Mammary microvascular endothelial cell (primary cell): Measurements from ENCODE around the gene HACD3. TPM values are rescaled to one million over a fixed set of nuclear protein-coding genes. Genes with fewer than 3 reads are reported as not detected.

Source experiments
- total RNA-seq: library from RNA; depleted of rRNA; stranded (reverse); fragments of >200 nt; gene quantifications from 2 replicates; pipeline ENCODE4 v1.2.3, GENCODE V29; 2015

The HACD3 gene
- total RNA-seq: 54.8 and 57.1 TPM in 2 replicates

GRCh38 chr15:65530318-65531111 is at the start of gene HACD3:
Gene HACD3 (plus strand): TSS chr15:65530463. CDS start chr15:65530632, 169 bp downstream.

GRCh38 chr15:65516997-65517865 is 13.0 kb upstream of the HACD3 start, which contains the start of gene DPP8:
Gene DPP8 (minus strand): TSS chr15:65517689. CDS start chr15:65512553, 5,136 bp downstream.

GRCh38 chr15:65610871-65611718 is 80.8 kb downstream of the HACD3 start, which contains the start of gene INTS14:
Gene INTS14 (minus strand): TSS chr15:65611131. CDS start chr15:65607380, 3,751 bp downstream.

GRCh38 chr15:65621638-65622037 is 91.4 kb downstream of the HACD3 start, which contains the start of gene SLC24A1:
Gene SLC24A1 (plus strand): TSS chr15:65621938. CDS start chr15:65624081, 2,143 bp downstream.

Other genes with a start within 250 kb of the HACD3 start
- 3.4 and 4.9 TPM in 2 replicates for gene PARP16, start 243.6 kb upstream of the HACD3 start, total RNA-seq
- not detected in 2 replicates for gene RNU5A-1, start 234.4 kb upstream of the HACD3 start, total RNA-seq
- not detected in 2 replicates for gene RNU5B-1, start 225.8 kb upstream of the HACD3 start, total RNA-seq
- not detected in 2 replicates for gene IGDCC3, start 152.5 kb upstream of the HACD3 start, total RNA-seq
- 0.13 and 0.15 TPM in 2 replicates for gene IGDCC4, start 107.5 kb upstream of the HACD3 start, total RNA-seq
- 18.7 and 28.5 TPM in 2 replicates for gene DPP8, start 12.8 kb upstream of the HACD3 start, total RNA-seq
- 40.4 and 41.7 TPM in 2 replicates for gene INTS14, start 80.7 kb downstream of the HACD3 start, total RNA-seq
- 4.3 and 5.7 TPM in 2 replicates for gene SLC24A1, start 91.5 kb downstream of the HACD3 start, total RNA-seq